ENCODE results near the gene CPVL.

GRCh38 chr7:28958980-28959347, 187.4 kb downstream of the CPVL start:
- TF ChIP-seq POLR2A (IDR thresholded peaks at IDR 0.05; ENCODE audit: low read depth, low read length) (no peak), POLR2AphosphoS5 (IDR thresholded peaks at IDR 0.05; ENCODE audit: low read depth, low read length) (no peak), TAF1 (IDR thresholded peaks at IDR 0.05; ENCODE audit: borderline replicate concordance, low read depth, low read length) (no peak)

Data from GM12892 (cell line).